GM23338 (cell line): ENCODE results near the gene ZSCAN2. TPM values are rescaled to one million over a fixed set of nuclear protein-coding genes. Genes with fewer than 3 reads are reported as not detected.

Experiments used
- ATAC-seq: fragments of 200-7000 bp; cut with Tn5 transposase; 3 replicates; pipeline ENCODE4 v1.9.1; 2020
- DNase-seq: peaks from one replicate; pipeline ENCODE4 v3.0.0-alpha.2; 2015; ENCODE audit warnings: low spot score
- H2AFZ ChIP-seq: fragments of 200-600 bp; sonication (generic); 2 replicates; pipeline ENCODE4 v1.8.0; 2016; ENCODE audit warnings: antibody characterized with exemption, mild to moderate bottlenecking, moderate library complexity
- H3F3A ChIP-seq: fragments of 200-600 bp; sonication (generic); replicated peaks from 2 replicates; pipeline ENCODE4 v1.8.0; 2017; ENCODE audit warnings: antibody characterized with exemption, mixed run types, low read depth
- H3K27ac ChIP-seq: fragments of 200-600 bp; sonication (generic); 2 replicates; pipeline ENCODE4 v1.6.1; 2016; ENCODE audit warnings: low read depth
- H3K27me3 ChIP-seq: fragments of 200-600 bp; sonication (generic); 2 replicates; pipeline ENCODE4 v1.8.0; 2016; ENCODE audit warnings: mild to moderate bottlenecking, mixed run types, moderate library complexity; ENCODE audit not compliant: insufficient read depth
- H3K36me3 ChIP-seq: fragments of 200-600 bp; sonication (generic); 2 replicates; pipeline ENCODE4 v1.8.0; 2016; ENCODE audit warnings: mild to moderate bottlenecking; ENCODE audit not compliant: insufficient read depth
- H3K4me1 ChIP-seq: fragments of 200-600 bp; sonication (generic); 2 replicates; pipeline ENCODE4 v1.8.0; 2016; ENCODE audit warnings: mild to moderate bottlenecking, moderate library complexity; ENCODE audit not compliant: insufficient read depth
- H3K4me2 ChIP-seq: fragments of 200-600 bp; sonication (generic); 2 replicates; pipeline ENCODE4 v1.7.1; 2017; ENCODE audit warnings: mixed run types
- H3K4me3 ChIP-seq: fragments of 200-600 bp; sonication (generic); 2 replicates; pipeline ENCODE4 v1.6.1; 2016; ENCODE audit warnings: mixed run types
- H3K79me2 ChIP-seq: fragments of 200-600 bp; sonication (generic); replicated peaks from 2 replicates; pipeline ENCODE4 v1.8.0; 2017; ENCODE audit warnings: mild to moderate bottlenecking; ENCODE audit not compliant: insufficient read depth
- H3K9me2 ChIP-seq: fragments of 200-600 bp; sonication (generic); 2 replicates; pipeline ENCODE4 v1.8.0; 2017; ENCODE audit not compliant: insufficient read depth
- H4K20me1 ChIP-seq: fragments of 200-600 bp; sonication (generic); replicated peaks from 2 replicates; pipeline ENCODE4 v1.8.0; 2017; ENCODE audit warnings: mild to moderate bottlenecking; ENCODE audit not compliant: insufficient read depth
- H3K27ac Mint-ChIP-seq: 2 replicates; pipeline ENCODE4 v1.8.0; 2020; ENCODE audit warnings: inconsistent platforms, mild to moderate bottlenecking, moderate library complexity, mixed read lengths
- H3K27me3 Mint-ChIP-seq: 3 replicates; pipeline ENCODE4 v1.8.0; 2022; ENCODE audit warnings: low read depth, mild to moderate bottlenecking, moderate library complexity, mixed read lengths, inconsistent platforms; ENCODE audit not compliant: insufficient read depth, poor library complexity
- H3K36me3 Mint-ChIP-seq: 3 replicates; pipeline ENCODE4 v1.8.0; 2021; ENCODE audit warnings: low read depth, mild to moderate bottlenecking, inconsistent platforms, moderate library complexity, mixed read lengths
- H3K4me1 Mint-ChIP-seq: 3 replicates; pipeline ENCODE4 v1.8.0; 2020; ENCODE audit warnings: mild to moderate bottlenecking, inconsistent platforms, mixed read lengths
- H3K4me3 Mint-ChIP-seq: 3 replicates; pipeline ENCODE4 v1.8.0; 2021; ENCODE audit warnings: moderate library complexity, mild to moderate bottlenecking, inconsistent platforms, mixed read lengths
- H3K9me3 Mint-ChIP-seq: 3 replicates; pipeline ENCODE4 v1.8.0; 2020; ENCODE audit warnings: moderate library complexity, mild to moderate bottlenecking, inconsistent platforms, mixed read lengths
- CTCF ChIP-seq, 2 experiments: fragments of 200-600 bp in 1 of 2; sonication (generic) in 1 of 2; conservative IDR thresholded peaks; 2 replicates each; pipeline versions ENCODE4 v1.5.1 to v1.6.1; 2016 to 2017; ENCODE audit warnings: antibody characterized with exemption in 2 of 2, low read depth in 2 of 2, mild to moderate bottlenecking in 2 of 2, moderate library complexity in 1 of 2
- ETS1 ChIP-seq: IDR thresholded peaks from 2 replicates; pipeline ENCODE4 v1.6.1; 2016; ENCODE audit warnings: antibody characterized with exemption
- EZH2phosphoT487 ChIP-seq: fragments of 200-600 bp; sonication (generic); IDR thresholded peaks from one replicate; pipeline ENCODE4 v1.8.1; 2018; ENCODE audit warnings: antibody characterized with exemption; ENCODE audit not compliant: unreplicated experiment
- NANOG ChIP-seq: IDR thresholded peaks from 2 replicates; pipeline ENCODE4 v1.6.1; 2016; ENCODE audit warnings: antibody characterized with exemption, borderline replicate concordance
- POLR2AphosphoS5 ChIP-seq: IDR thresholded peaks from 2 replicates; pipeline ENCODE4 v1.6.1; 2016; ENCODE audit warnings: antibody characterized with exemption, low read depth
- REST ChIP-seq: IDR thresholded peaks from one replicate; pipeline ENCODE4 v1.6.1; 2018; ENCODE audit warnings: antibody characterized with exemption; ENCODE audit not compliant: unreplicated experiment
- ZNF114 ChIP-seq: fragments of 250-450 bp; sonication (Bioruptor Pico); IDR thresholded peaks from 2 replicates; pipeline ENCODE4 v1.5.0; 2020; ENCODE audit warnings: mild to moderate bottlenecking, moderate library complexity
- polyA plus RNA-seq: library from polyadenylated mRNA; unstranded; fragments of >200 nt; fragmentation: Nextera tagmentation; extraction: Ambion mirVana; gene quantifications from 2 replicates; pipeline ENCODE4 v1.2.1, GENCODE V29; 2016
- total RNA-seq: library from RNA; depleted of rRNA; stranded (reverse); fragments of >200 nt; shearing (Covaris generic); gene quantifications from 2 replicates; pipeline ENCODE4 v1.2.3, GENCODE V29; 2014

The ZSCAN2 gene
- total and polyA plus RNA-seq, 2 experiments from 2014 or later: 45.8 to 63.9 TPM

- Mint-ChIP-seq H3K27me3 (peaks cover 21% of the 10 kb centered on the region), H3K27ac (no peak overlapping the region), H3K9me3 (no peaks in the 10 kb centered on the region), H3K4me3 (peak overlapping the region; percentile 73), H3K36me3 (peaks cover 7% of the 10 kb centered on the region; the same call in 1 of the 3 replicates), H3K4me1 (peaks cover 37% of the 10 kb centered on the region)
- H3K27me3 ChIP-seq: peaks cover 12% of the 10 kb centered on the region
- H4K20me1 ChIP-seq: peaks cover 8% of the 10 kb centered on the region; the same call in 1 of the 2 replicates
- peak overlapping the region; percentile 91 for H2AFZ ChIP-seq
- H3K4me3 ChIP-seq: peak overlapping the region; percentile 82
- H3K4me2 ChIP-seq: peak overlapping the region; percentile 96
- no peak overlapping the region for H3K27ac ChIP-seq
- H3F3A ChIP-seq: peaks cover 19% of the 10 kb centered on the region
- H3K4me1 ChIP-seq: peaks cover 33% of the 10 kb centered on the region
- DNase-seq: peak; percentile 24
- H3K9me2 ChIP-seq: no peaks in the 10 kb centered on the region
- no peak for ATAC-seq
- no peak for TF ChIP-seq POLR2AphosphoS5
- TF ChIP-seq ETS1: no peak
- TF ChIP-seq ZNF114 (CRISPR knock-in tag): no peak
- H3K79me2 ChIP-seq: peaks cover 12% of the 10 kb centered on the region
- 0 out of 2 replicates have a peak, but pooled peaks cover under 1% of the 10 kb centered on the region for H3K36me3 ChIP-seq
Measured at GRCh38 chr15:84657748-84658079, 56.9 kb downstream of the ZSCAN2 start.

- ATAC-seq: peak; percentile 80
- Histone ChIP-seq H3K4me1 (peaks cover 31% of the 10 kb centered on the region), H4K20me1 (peaks cover 8% of the 10 kb centered on the region; the same call in 1 of the 2 replicates), H3K27me3 (peaks cover 12% of the 10 kb centered on the region), H2AFZ (peak within 1 kb of the TSS; percentile 91), H3K79me2 (peaks cover 7% of the 10 kb centered on the region), H3K27ac (peak within 1 kb of the TSS; percentile 86; the same call in 1 of the 2 replicates), H3F3A (peaks cover 19% of the 10 kb centered on the region), H3K36me3 (no peaks in the 10 kb centered on the region), H3K9me2 (no peaks in the 10 kb centered on the region), H3K4me2 (peak within 1 kb of the TSS; percentile 96), H3K4me3 (peak within 1 kb of the TSS; percentile 82)
- H3K36me3 Mint-ChIP-seq: peaks cover 6% of the 10 kb centered on the region; the same call in 1 of the 3 replicates
- peak within 1 kb of the TSS; percentile 44; the same call in 1 of the 2 replicates for H3K27ac Mint-ChIP-seq
- TF ChIP-seq POLR2AphosphoS5 (peak; percentile 72), REST (no peak), EZH2phosphoT487 (no peak), CTCF (conservative IDR thresholded peaks at IDR 0.05; ENCODE audit: low read depth in 2 of 2) (peak; percentile 66 to 68), NANOG (no peak)
- no peaks in the 10 kb centered on the region for H3K9me3 Mint-ChIP-seq
- peaks cover 21% of the 10 kb centered on the region for H3K27me3 Mint-ChIP-seq
- peaks cover 35% of the 10 kb centered on the region for H3K4me1 Mint-ChIP-seq
- DNase-seq: peak; percentile 97
- H3K4me3 Mint-ChIP-seq: peak within 1 kb of the TSS; percentile 73
Measured at GRCh38 chr15:84658080-84658787, 57.4 kb downstream of the ZSCAN2 start, which contains the start of gene NMB. TSS of gene NMB (minus strand) at chr15:84658199. CDS start at chr15:84658152, 47 bp downstream.
